ENCODE measurements around the gene MEGF6.
"Not testable (repeated sequence)": the region's sequence is repeated elsewhere in the genome, so short reads cannot be mapped to it uniquely, and the experiment has no call there.

Gene MEGF6

DNA sequence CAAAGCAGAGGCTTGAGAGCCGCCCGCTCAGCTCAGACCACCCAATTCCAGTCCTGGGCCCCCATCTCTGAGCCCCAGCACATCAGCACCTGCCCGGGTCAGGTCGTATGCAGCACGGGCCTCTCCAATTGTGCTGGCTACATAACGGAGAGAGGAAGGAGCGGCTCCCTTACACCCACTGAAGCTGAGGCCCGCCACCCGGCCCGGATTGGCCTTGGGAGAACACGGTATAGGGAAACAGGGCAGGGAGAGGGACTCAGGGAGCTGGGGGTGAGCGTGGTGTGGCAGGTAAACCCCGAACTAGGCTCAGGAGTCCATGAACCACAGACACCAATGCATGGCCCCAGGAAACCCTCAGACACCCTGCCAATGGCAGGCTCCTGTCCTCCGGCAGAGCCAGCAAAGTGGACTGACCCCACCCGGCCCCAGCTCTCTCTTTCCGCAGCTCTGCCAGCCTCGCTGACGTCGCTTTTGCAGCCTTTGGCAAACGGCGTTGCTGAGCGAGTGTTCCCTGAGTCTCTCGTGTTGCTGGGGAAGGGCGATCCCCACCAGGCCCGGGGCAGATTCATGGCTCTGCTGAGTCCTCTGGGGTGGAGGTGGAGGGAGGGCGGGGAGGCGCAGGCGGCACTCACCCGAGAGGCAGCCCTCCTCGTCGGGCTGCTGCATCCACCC lies 16.5 kb downstream of the MEGF6 start:
- no peak for DNase-seq (ENCODE audit: low read depth in 1 of 2, low spot score in 1 of 2)

DNA sequence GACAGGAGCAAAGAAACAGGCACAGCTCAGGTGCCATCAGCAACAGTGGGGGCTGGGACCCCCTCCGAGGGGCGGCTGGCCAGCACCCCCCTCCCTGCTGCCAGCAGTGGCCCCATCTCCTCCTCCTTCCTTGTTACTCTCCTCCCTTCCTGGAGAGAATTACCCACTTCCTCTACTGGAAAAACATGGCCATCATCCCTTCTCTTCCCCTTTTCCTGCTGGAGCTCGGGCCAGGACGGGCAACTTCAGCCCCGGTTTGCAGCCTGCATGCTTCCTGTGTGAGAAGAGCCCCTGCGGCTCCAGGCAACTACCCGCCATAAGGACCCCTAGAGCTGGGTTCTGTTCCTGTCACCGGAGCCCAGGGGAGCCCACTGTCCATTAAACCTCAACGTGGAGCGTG lies 17.6 kb downstream of the MEGF6 start:
- no peak for DNase-seq (ENCODE audit: low read depth in 1 of 2, low spot score in 1 of 2)

DNA sequence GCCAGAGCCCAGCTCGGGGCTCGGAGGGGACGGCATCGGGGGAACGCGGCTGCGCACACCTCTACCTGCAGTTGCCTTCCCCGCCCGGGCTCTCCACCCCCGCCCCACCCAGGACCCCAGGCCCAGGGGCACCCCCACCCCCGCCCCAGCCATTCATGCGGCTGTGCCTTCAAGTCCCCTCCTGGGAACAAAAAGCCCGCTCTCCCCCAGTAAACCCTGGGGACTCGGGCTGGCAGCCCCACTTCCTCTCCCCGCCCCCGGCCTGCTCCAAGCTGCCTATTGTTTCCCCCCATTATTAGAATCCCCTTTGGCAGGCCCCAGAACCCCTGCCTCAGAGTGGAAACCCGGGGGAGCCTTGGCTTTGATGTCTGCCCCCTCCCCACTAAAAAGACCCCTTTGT lies 18.0 kb downstream of the MEGF6 start:
- no peak for DNase-seq (ENCODE audit: low read depth in 1 of 2, low spot score in 1 of 2)

DNA sequence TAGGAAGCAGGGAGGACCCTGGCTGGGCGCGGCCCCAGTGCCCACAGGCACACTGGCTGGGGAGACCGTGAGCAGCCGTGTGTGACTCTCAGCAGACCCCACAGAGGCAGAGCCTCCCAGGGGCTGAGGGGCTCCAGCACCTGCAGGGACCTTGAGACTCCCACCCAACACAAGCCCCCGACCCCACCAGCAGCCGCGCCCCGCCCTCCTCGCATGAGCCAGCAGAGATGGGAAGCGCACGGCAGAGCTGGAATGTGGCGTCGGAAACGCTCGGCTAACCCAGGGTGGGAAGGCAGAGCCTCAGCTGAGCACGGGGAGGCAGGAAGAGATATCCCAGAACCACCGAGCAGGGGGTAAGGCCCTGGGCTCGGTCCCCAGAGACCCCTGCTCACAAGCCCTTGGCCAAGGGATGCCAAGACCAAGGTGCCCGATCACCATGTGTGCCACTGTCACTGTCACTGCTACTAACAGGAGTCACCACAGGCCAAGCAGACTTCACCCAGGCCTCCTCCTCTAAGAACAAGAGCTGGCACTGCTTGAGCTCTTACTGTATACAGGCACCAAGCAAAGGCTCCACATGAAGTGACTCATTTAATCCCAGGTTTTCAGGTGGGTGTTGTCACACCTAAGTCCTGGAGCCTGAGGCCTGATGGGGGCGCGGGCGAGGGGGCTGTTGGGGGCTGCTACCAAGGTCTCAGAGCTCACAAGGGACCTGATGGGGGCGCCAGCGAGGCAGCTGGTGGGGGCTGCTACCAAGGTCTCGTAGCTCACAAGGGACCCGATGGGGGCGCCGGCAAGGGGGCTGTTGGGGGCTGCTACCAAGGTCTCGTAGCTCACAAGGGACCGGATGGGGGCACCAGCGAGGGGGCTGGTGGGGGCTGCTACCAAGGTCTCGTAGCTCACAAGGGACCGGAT lies 20.1 kb downstream of the MEGF6 start:
- no peak for DNase-seq (ENCODE audit: low read depth in 1 of 2, low spot score in 1 of 2)

DNA sequence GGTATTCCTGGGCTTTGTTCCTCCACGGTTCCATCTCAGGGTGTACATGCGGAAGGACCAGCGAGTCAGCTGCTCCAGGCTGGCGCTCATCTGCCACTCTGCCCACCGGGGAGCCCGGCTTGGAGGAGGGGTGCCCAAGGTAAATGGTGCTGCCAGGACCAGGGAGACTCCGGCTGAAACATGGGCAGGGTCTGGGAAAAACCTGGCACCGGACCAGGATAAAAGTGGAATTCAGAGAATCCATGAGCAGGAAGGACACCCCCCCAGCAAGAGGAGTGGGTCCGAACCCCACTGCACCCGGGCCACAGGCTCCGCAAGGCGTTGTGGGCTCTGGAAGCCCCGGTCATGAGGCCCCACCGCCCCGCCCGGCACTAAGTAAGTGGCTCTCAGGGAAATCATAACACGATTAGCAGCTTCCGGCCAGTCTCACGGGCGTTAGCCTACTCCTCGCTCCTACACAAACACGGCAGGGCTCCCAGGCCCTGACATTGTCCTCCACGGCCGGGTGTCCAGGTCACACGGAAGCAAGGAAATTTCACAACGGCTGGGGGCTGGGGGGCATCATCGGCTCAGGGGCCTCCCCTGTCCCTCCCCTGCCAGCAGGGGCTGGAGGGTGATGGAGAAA lies 21.1 kb downstream of the MEGF6 start:
- no peak for DNase-seq (ENCODE audit: low read depth in 1 of 2, low spot score in 1 of 2)

DNA sequence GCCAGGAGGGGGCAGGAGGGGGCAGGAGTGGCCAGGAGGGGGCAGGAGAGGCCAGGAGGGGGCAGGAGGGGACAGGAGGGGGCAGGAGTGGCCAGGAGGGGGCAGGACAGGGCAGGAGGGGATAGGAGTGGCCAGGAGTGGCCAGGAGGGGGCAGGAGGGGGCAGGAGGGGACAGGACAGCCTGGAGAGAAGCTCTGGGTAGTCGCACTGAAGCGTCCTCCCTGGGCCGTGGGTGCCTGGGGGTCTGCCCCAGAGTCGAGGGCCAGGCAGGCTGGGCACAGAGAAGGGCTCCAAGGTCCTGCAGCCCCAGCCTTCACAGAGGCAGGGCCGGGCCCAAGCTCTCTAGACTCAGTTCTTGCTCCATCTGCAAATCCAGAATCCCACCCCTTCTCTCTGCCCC lies 22.9 kb downstream of the MEGF6 start:
- no peak for DNase-seq (ENCODE audit: low read depth in 1 of 2, low spot score in 1 of 2)

DNA sequence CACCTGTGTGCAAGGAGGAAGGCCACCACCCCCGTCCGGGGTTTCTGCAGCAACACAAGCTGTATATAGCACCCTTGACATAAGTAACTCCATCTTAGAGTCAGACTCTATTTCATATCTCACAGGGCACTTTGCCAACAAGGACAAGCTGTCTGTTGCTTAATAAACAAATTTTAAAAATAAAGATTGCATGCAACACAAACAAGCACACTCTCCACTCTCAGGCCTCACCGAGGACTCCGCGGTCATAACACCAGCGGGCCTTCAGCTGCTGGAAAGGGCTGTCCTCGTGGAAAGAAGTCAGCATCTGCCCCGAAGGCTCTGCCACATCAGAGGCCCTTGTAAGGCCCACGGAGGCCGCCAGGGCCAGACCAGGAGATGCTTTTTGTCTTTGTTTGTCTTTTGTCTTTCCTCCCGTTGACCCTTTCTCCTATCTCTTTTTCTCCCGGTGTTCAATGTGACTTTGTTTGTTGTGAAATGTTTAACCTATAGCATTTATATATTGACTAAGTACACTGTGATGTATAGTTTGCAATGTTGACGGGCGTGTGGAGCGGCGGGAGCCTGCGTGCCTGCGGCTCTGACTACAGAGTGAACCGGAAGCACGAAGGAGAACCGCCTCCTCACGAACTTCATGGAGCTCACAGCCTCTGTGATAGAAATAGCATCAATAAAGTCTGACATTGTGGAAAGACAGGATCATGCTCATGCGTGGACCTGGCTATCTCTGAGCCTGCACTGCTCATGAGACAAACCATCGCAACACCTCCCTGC lies 24.1 kb downstream of the MEGF6 start:
- no peak for DNase-seq (ENCODE audit: low read depth in 1 of 2, low spot score in 1 of 2)

DNA sequence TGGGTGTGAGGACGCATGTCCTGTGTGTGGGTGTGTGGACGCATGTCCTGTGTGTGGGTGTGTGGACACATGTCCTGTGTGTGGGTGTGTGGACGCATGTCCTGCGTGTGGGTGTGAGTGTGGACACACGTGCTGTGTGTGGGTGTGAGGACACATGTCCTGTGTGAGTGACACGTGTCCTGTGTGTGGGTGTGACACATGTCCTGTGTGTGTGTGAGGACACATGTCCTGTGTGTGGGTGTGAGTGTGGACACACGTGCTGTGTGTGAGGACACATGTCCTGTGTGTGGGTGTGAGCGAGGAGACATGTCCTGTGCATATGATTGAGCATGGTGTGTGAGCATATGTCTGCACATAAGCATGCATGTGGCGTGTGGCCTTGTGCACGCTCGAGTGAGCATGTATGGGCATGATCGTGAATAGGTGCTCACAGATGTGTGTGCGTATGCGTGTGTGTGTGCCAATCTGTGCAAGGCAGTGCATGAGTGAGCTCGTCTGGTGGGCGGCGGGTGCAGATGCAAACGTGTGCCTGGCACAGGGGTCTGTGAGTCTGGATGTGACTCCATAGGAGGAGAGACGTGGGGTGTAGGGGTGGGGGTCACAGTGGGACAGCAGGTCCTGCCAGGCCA lies 25.3 kb downstream of the MEGF6 start:
- no peak for DNase-seq (ENCODE audit: low read depth in 1 of 2, low spot score in 1 of 2)

DNA sequence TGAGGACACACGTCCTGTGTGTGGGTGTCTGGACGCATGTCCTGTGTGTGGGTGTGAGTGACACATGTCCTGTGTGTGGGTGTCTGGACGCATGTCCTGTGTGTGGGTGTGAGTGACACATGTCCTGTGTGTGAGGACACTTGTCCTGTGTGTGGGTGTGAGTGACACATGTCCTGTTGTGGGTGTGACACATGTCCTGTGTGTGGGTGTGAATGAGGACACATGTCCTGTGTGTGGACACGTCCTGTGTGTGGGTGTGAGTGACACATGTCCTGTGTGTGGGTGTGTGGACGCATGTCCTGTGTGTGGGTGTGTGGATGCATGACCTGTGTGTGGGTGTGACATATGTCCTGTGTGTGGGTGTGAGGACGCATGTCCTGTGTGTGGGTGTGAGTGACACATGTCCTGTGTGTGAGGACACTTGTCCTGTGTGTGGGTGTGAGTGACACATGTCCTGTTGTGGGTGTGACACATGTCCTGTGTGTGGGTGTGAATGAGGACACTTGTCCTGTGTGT lies 25.9 kb downstream of the MEGF6 start:
- not testable (repeated sequence) for DNase-seq (ENCODE audit: low read depth in 1 of 2, low spot score in 1 of 2)

DNA sequence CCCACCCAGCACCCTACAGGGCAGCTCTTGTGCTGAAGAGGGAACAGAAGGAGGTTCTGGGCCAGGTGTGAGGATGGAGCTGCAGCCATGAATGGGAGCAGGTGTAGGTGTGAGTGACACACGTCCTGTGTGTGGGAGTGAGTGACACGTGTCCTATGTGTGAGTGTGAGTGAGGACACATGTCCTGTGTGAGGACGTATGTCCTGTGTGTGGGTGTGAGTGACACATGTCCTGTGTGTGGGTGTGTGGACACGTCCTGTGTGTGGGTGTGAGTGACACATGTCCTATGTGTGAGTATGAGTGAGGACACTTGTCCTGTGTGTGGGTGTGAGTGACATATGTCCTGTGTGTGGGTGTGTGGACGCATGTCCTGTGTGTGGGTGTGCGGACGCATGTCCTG lies 26.4 kb downstream of the MEGF6 start:
- DNase-seq (ENCODE audit: low read depth in 1 of 2, low spot score in 1 of 2): no peak

DNA sequence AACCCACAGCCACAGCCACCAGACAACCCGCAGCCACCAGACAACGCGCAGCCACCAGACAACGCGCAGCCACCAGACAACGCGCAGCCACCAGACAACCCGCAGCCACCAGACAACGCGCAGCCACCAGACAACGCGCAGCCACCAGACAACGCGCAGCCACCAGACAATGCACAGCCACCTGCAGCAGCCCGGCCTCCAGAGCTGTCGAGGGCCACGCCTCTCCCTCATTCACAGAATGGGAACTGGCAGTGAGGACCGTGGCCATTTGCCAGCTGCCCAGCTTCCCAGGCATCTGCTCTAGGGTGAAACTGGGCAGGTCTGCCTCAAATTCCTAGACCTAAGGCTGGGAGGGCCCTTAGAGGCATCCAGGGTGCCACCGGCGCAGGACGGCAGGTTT lies 27.6 kb downstream of the MEGF6 start:
- not testable (repeated sequence) for DNase-seq (ENCODE audit: low read depth in 1 of 2, low spot score in 1 of 2)

DNA sequence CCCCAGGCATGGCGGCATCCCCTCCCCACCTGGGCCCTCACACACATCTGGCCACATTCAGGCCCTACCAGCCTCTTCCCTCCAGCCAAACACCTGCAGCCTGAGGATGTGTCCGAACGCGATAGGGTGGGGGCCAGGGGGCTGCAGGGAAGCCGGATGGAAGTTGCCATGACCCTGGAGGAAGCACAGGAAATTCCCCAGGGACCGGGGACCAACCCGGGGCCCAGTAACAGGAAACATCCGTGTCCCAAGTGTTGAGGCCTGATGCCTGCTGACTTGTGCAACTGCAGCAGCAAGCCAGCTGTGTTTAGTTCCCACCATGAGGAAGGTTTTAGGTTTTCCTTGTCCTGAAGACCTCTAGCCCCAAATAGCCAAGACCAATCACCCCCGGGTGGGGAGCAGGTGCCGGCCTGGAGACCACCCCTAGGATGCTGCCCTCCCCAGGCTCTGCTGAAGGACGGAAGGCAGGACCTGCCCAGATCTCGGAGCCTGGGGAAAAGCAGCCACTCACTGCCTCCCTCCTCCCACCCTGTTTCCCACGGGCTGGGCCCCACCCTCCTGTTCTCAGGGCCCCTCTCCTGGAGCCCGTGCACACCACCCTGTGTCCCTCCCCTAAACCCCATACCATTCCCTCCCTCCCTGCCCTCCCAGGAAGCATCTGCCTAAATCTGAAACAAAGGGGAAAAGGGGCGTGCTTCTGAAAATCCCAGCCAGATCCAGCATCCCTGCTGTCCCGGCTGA lies 29.8 kb downstream of the MEGF6 start:
- DNase-seq (ENCODE audit: low read depth in 1 of 2, low spot score in 1 of 2): no peak

DNA sequence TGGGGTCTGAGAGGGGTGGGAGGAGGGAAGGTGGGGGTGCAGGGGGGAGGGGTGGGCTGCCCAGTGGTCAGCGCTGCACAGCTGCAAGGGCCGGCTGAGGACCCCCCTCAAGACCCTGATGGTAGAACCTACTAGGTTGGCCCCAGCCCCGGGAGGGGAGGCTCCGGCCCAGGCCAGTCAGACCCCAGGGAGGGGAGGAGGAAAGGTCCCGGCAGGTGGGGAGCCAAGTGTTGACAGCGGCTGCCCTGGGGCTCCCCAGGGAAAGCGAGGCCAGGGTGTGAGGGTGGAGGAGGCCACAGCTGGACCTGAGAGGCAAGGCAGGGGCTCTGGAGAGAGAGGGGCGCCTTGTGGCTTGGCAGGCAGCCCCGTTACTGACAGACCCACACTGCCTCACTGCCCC lies 31.1 kb downstream of the MEGF6 start:
- DNase-seq (ENCODE audit: low read depth in 1 of 2, low spot score in 1 of 2): no peak

DNA sequence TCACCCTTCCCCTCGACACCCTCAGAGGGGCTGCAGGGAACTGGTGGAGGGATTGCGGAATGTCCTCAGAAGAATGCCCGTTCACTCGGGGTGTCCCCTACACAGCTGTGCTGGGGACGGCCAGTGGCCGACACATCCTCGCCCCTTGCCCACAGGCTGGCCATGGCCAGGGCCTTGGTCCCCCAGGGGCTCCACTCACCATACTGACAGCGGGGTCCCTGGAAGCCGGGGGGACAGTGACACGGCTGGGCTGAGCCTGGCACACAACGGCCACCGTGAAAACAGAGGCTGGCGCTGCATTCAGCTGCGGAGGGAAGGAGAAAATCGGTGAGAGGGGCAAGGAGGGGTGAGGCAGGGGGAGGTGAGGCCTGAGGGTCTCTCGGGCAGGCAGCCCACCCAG lies 31.7 kb downstream of the MEGF6 start:
- no peak for DNase-seq (ENCODE audit: low read depth in 1 of 2, low spot score in 1 of 2)

DNA sequence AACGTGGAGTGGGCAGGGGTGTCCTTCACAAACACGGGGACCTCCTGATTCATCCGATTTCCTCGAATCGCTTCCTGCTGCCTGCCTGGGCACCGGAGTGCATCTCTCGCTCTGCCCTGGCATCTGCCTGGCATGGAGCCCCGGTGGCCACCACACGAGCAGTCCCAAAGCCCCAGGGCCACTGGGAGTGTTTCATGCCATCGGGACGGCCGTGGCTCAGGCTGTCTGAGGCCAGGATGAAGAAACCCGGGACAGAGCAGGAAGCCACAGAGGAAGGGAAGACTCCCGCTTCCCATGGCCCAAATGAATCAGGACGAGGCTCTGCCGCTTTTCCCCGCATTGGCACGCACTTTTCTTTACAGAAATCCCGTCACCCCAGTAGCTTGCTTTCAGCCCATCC lies 32.4 kb downstream of the MEGF6 start:
- DNase-seq (ENCODE audit: low read depth in 1 of 2, low spot score in 1 of 2): no peak

DNA sequence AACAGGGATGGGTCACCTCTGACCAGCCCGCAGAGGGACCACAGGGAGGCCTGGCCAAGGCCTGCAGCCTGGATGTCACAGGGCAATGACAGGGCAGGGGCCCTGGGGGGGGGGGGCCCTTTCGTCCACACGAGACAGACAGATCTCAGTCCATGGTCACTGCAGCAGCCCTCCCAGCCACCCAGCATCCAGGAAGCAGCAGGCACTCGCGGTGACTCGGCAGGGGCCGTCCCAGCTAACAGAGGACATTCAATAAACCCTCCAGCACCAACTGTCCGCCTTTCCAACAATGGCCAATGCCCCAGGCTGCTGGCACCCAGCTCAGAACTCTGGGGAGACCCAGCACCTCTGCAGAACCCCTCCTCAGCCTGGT lies 32.9 kb downstream of the MEGF6 start:
- no peak for DNase-seq (ENCODE audit: low read depth in 1 of 2, low spot score in 1 of 2)

DNA sequence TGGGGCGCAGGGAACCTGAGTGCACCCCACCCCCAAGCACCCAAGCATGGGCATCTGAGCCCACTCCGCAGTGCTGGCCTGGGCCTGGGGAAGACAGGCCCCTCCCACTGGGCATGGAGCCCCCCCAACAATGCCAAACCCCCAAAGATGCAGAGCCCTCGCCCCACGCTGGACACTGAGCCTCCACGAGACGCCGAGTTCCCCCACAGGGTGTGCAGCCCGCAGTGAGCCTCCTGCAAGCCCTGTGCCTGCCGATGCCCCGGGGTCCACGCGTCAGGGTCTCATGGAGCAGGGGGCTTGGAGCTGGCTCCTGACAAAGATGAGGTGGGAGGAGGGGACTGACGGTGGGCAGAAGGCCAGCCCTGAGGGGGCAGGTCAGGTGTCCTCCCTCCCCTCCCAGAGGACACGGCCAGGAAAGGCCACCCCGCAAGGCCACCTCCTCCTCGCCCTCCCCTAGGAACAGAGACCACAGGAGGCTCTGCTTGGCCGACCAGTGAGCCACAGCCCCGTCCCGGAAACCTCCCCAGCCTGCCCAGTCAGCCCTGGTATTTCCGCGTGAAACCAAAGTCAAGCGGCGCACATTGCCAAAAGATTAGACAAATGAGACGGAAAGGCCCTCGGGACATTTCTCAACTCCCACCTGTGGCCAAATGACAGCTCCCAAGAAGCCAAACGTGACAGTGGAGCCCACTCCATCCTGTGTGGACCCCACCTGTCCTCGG lies 33.4 kb downstream of the MEGF6 start:
- DNase-seq (ENCODE audit: low read depth in 1 of 2, low spot score in 1 of 2): no peak

DNA sequence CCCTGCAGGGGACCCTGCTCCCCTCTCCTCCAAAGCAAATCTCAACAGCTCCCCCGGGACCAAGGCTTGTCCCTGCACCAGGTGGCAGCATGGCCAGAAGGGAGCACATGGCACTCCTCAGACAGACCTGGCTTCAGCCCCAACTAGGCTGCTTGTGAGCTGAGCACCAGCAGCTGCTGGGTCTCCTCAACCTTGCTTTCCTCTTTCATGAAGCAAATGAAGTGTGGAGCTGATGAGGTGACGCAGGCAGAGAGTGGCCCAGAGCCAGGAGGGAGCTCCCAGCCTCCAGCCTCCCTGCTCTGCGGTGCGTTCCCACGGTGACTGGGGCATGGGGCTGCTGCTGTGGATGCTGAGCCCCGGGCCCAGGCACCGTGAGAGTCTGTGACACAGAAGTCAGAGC lies 34.0 kb downstream of the MEGF6 start:
- no peak for DNase-seq (ENCODE audit: low read depth in 1 of 2, low spot score in 1 of 2)

DNA sequence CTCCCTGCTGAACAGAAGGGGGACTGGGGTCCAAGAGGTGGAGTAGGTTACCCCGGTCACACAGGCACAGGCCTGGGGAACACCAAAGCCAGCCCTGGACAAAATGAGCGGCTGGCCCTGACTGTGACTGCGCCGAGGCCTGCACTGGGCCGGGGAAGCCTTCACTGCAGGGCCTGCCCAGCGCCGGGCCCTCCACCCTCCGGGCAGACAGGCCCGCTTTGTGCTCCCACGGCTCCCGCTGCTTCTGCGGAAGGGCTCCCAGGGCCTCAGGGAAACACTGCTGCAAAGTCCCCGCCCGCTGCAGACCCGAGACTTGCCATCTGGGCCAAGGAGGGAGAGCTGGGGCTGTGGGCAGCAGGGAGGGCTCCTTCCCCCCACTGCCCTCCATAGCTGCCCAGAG lies 35.3 kb downstream of the MEGF6 start:
- no peak for DNase-seq (ENCODE audit: low read depth in 1 of 2, low spot score in 1 of 2)

Measured in activated CD4-positive, alpha-beta T cell treated with anti-CD3 and anti-CD28 coated beads, Interleukin-2, amount 50 U/mL, for 24 hours (primary cell).